H1 (cell line): Measurements from ENCODE around the gene TSEN2. TPM values are rescaled to one million over a fixed set of nuclear protein-coding genes. Genes with fewer than 3 reads are reported as not detected.

Source experiments
- CTCF ChIA-PET: fragments of 300-600 bp; sonication (Branson Sonifier 250); formaldehyde crosslinking; loops from one replicate; lab custom pipeline; 2021; ENCODE audit not compliant: partially characterized antibody; lab: Charles Lee
- POLR2A ChIA-PET: fragments of 300-600 bp; sonication (Branson Sonifier 250); formaldehyde crosslinking; loops from one replicate; lab custom pipeline; 2021; ENCODE audit warnings: inconsistent platforms; ENCODE audit not compliant: partially characterized antibody; lab: Charles Lee
- DNase-seq, 2 experiments: peaks; one replicate each; pipeline versions ENCODE4 v3.0.0 to v3.0.0-alpha.2; 2010 to 2022; ENCODE audit warnings: low spot score in 2 of 2, low read depth in 1 of 2, mixed read lengths in 1 of 2
- FAIRE-seq: peaks from 2 replicates; lab custom pipeline; 2011; peaks lifted over from hg19 to GRCh38; lab: Jason Lieb, UNC
- H2AFZ ChIP-seq: 2 replicates; pipeline ENCODE4 v1.8.1; 2012; ENCODE audit warnings: low read length, inconsistent platforms
- H2AK5ac ChIP-seq: 2 replicates; pipeline ENCODE4 v1.6.1; 2013; ENCODE audit warnings: low read depth, low read length
- H2BK120ac ChIP-seq: replicated peaks from 2 replicates; pipeline ENCODE3; 2013; ENCODE audit warnings: low read depth, low read length, inconsistent platforms
- H2BK12ac ChIP-seq: 2 replicates; pipeline ENCODE4 v1.6.1; 2013; ENCODE audit warnings: low read depth, low read length
- H2BK15ac ChIP-seq: 2 replicates; pipeline ENCODE4 v1.6.1; 2013; ENCODE audit warnings: low read length
- H2BK20ac ChIP-seq: 2 replicates; pipeline ENCODE4 v1.6.1; 2013; ENCODE audit warnings: low read length
- H2BK5ac ChIP-seq: 2 replicates; pipeline ENCODE4 v1.6.1; 2013; ENCODE audit warnings: low read depth, low read length
- H3K14ac ChIP-seq: 2 replicates; pipeline ENCODE4 v1.6.1; 2013; ENCODE audit warnings: inconsistent platforms; ENCODE audit not compliant: insufficient read length
- H3K18ac ChIP-seq: 2 replicates; pipeline ENCODE4 v1.6.1; 2013; ENCODE audit warnings: low read length; ENCODE audit errors: extremely low read depth
- H3K23ac ChIP-seq: 2 replicates; pipeline ENCODE4 v1.6.1; 2013; ENCODE audit warnings: inconsistent platforms; ENCODE audit not compliant: insufficient read length
- H3K23me2 ChIP-seq: 2 replicates; pipeline ENCODE4 v1.6.1; 2013; ENCODE audit warnings: low read depth, low read length
- H3K27ac ChIP-seq: 2 replicates; pipeline ENCODE4 v1.6.1; 2011; ENCODE audit warnings: low read depth, low read length, inconsistent platforms
- H3K27me3 ChIP-seq, 4 experiments: replicated peaks in 1 of 4; 1 replicate in 1 of 4; 2 replicates in 3 of 4; pipeline versions ENCODE4 v1.6.1 to v1.8.1; 2011 to 2013; ENCODE audit warnings: low read length in 3 of 4, mild to moderate bottlenecking in 3 of 4, inconsistent platforms in 2 of 4, mixed read lengths in 2 of 4, moderate library complexity in 1 of 4; ENCODE audit not compliant: control insufficient read depth in 3 of 4, insufficient read depth in 3 of 4; ENCODE audit errors: extremely low read depth in 1 of 4
- H3K36me3 ChIP-seq, 4 experiments: 2 replicates each; pipeline versions ENCODE4 v1.6.1 to v1.8.1; 2011 to 2013; ENCODE audit warnings: mild to moderate bottlenecking in 4 of 4, low read length in 3 of 4, moderate library complexity in 2 of 4, control low read depth in 1 of 4, inconsistent platforms in 1 of 4; ENCODE audit not compliant: insufficient read depth in 4 of 4, control insufficient read depth in 2 of 4
- H3K4ac ChIP-seq: replicated peaks from 2 replicates; pipeline ENCODE3; 2013; ENCODE audit warnings: low read length, low read depth, mixed read lengths, inconsistent platforms; ENCODE audit not compliant: insufficient read length
- H3K4me1 ChIP-seq, 4 experiments: replicated peaks in 1 of 4; 1 replicate in 1 of 4; 2 replicates in 3 of 4; pipeline versions ENCODE4 v1.6.1 to v1.8.1; 2011 to 2013; ENCODE audit warnings: low read length in 3 of 4, inconsistent platforms in 2 of 4, mixed read lengths in 1 of 4; ENCODE audit not compliant: insufficient read depth in 4 of 4, control insufficient read depth in 3 of 4
- H3K4me2 ChIP-seq, 2 experiments: 2 replicates each; pipeline versions ENCODE4 v1.6.1 to v1.8.1; 2011 to 2013; ENCODE audit warnings: low read depth in 2 of 2, low read length in 2 of 2, control low read depth in 1 of 2, inconsistent platforms in 1 of 2, mild to moderate bottlenecking in 1 of 2; ENCODE audit not compliant: insufficient read depth in 1 of 2
- H3K4me3 ChIP-seq, 4 experiments: fragments of 200-600, 300-600 bp in 1 of 4; sonication (generic), shearing (Covaris generic), sonication (Bioruptor Twin) in 1 of 4; 2 replicates each; pipeline versions ENCODE4 v1.5.1 to v1.8.1; 2011 to 2016; ENCODE audit warnings: low read length in 4 of 4, low read depth in 3 of 4, control low read depth in 2 of 4, inconsistent platforms in 2 of 4, mild to moderate bottlenecking in 2 of 4, mixed read lengths in 1 of 4, moderate library complexity in 1 of 4; ENCODE audit not compliant: insufficient read depth in 2 of 4; ENCODE audit errors: extremely low read depth in 1 of 4
- H3K56ac ChIP-seq: replicated peaks from 2 replicates; pipeline ENCODE3; 2013; ENCODE audit warnings: low read depth, mild to moderate bottlenecking, mixed read lengths, low read length, inconsistent platforms; ENCODE audit not compliant: insufficient read length
- H3K79me1 ChIP-seq: 2 replicates; pipeline ENCODE4 v1.6.1; 2013; ENCODE audit warnings: low read depth, low read length, control low read depth
- H3K79me2 ChIP-seq, 2 experiments: 2 replicates each; pipeline versions ENCODE4 v1.6.1 to v1.8.1; 2012 to 2013; ENCODE audit warnings: low read length in 2 of 2, mild to moderate bottlenecking in 2 of 2, inconsistent platforms in 1 of 2; ENCODE audit not compliant: insufficient read depth in 2 of 2, control insufficient read depth in 1 of 2
- H3K9ac ChIP-seq, 4 experiments: replicated peaks in 1 of 4; 1 replicate in 1 of 4; 2 replicates in 3 of 4; pipeline versions ENCODE4 v1.6.1 to v1.8.1; 2011 to 2013; ENCODE audit warnings: low read depth in 3 of 4, low read length in 3 of 4, control low read depth in 2 of 4, mild to moderate bottlenecking in 2 of 4, moderate library complexity in 2 of 4, inconsistent platforms in 1 of 4; ENCODE audit errors: extremely low read depth in 1 of 4
- H3K9me3 ChIP-seq, 2 experiments: 2 replicates each; pipeline versions ENCODE4 v1.6.1 to v1.8.1; 2012 to 2013; ENCODE audit warnings: mild to moderate bottlenecking in 2 of 2, moderate library complexity in 2 of 2, control low read depth in 1 of 2, inconsistent platforms in 1 of 2, low read depth in 1 of 2, low read length in 1 of 2, mixed read lengths in 1 of 2; ENCODE audit not compliant: insufficient read depth in 2 of 2
- H4K20me1 ChIP-seq, 2 experiments: replicated peaks in 1 of 2; 2 replicates each; pipeline versions ENCODE3 to v1.8.1; 2011 to 2013; ENCODE audit warnings: inconsistent platforms in 2 of 2, low read length in 2 of 2, mild to moderate bottlenecking in 1 of 2; ENCODE audit not compliant: insufficient read depth in 2 of 2, control insufficient read depth in 1 of 2
- H4K5ac ChIP-seq: 2 replicates; pipeline ENCODE4 v1.6.1; 2013; ENCODE audit warnings: low read length, low read depth, mixed read lengths, inconsistent platforms; ENCODE audit not compliant: insufficient read length
- H4K8ac ChIP-seq: 2 replicates; pipeline ENCODE4 v1.8.0; 2013; ENCODE audit warnings: mild to moderate bottlenecking, moderate library complexity, low read length, inconsistent platforms; ENCODE audit not compliant: insufficient read depth; ENCODE audit errors: extremely low read depth
- H4K91ac ChIP-seq: replicated peaks from 2 replicates; pipeline ENCODE3; 2013; ENCODE audit warnings: low read length, mixed read lengths, inconsistent platforms; ENCODE audit not compliant: insufficient read length
- CBX8 ChIP-seq: fragments of 300-800, 300-1000 bp; sonication (generic); IDR thresholded peaks from 2 replicates; pipeline ENCODE4 v1.7.1; 2016; ENCODE audit warnings: low read depth, low read length, borderline replicate concordance
- CHD1 ChIP-seq: IDR thresholded peaks from 2 replicates; pipeline ENCODE4 v1.6.1; 2012; ENCODE audit warnings: low read depth, low read length, improper control_type of control experiment
- FOSL1 ChIP-seq: IDR thresholded peaks from 2 replicates; pipeline ENCODE4 v1.6.1; 2011; ENCODE audit warnings: mild to moderate bottlenecking, low read depth, low read length, moderate library complexity; ENCODE audit not compliant: insufficient read depth
- HDAC2 ChIP-seq, 2 experiments: fragments of 300-600 bp in 1 of 2; sonication (generic) in 1 of 2; IDR thresholded peaks; 2 replicates each; pipeline ENCODE4 v1.6.1; 2011 to 2012; ENCODE audit warnings: low read depth in 2 of 2, low read length in 2 of 2, mild to moderate bottlenecking in 2 of 2, moderate library complexity in 2 of 2, borderline replicate concordance in 1 of 2, inconsistent platforms in 1 of 2
- JUN ChIP-seq: IDR thresholded peaks from 2 replicates; pipeline ENCODE4 v1.6.1; 2011; ENCODE audit warnings: low read depth, mild to moderate bottlenecking, improper control_type of control experiment, low read length
- KDM5A ChIP-seq: fragments of 200-600 bp; IDR thresholded peaks from 2 replicates; pipeline ENCODE4 v1.7.1; 2012; ENCODE audit warnings: mild to moderate bottlenecking, low read length, inconsistent platforms, mixed read lengths
- POLR2AphosphoS5 ChIP-seq: IDR thresholded peaks from 2 replicates; pipeline ENCODE4 v1.6.1; 2011; ENCODE audit warnings: low read depth, low read length
- RXRA ChIP-seq: IDR thresholded peaks from 2 replicates; pipeline ENCODE4 v1.6.1; 2011; ENCODE audit warnings: low read depth, mild to moderate bottlenecking, low read length, moderate library complexity; ENCODE audit not compliant: insufficient read depth
- SP4 ChIP-seq: IDR thresholded peaks from 2 replicates; pipeline ENCODE4 v1.6.1; 2012; ENCODE audit warnings: low read length, inconsistent platforms
- TAF1 ChIP-seq: IDR thresholded peaks from 2 replicates; pipeline ENCODE4 v1.6.1; 2011; ENCODE audit warnings: mild to moderate bottlenecking, low read depth, low read length
- WGBS, 2 experiments: shearing (Covaris generic) in 1 of 2; methylation state at CpG; one replicate each; pipeline versions ENCODE4 v1.1.6 to v1.1.7; 2013 to 2015; ENCODE audit warnings: low lambda C conversion rate in 2 of 2, mixed read lengths in 2 of 2, inconsistent platforms in 1 of 2, low coverage in 1 of 2, missing lambda C conversion rate in 1 of 2; ENCODE audit not compliant: insufficient replicate concordance in 2 of 2, insufficient coverage in 1 of 2, insufficient read length in 1 of 2; ENCODE audit errors: extremely low coverage in 1 of 2, missing lambda C conversion rate in 1 of 2; 5-methylcytosine and 5-hydroxymethylcytosine counted together
- polyA plus RNA-seq, 7 experiments: library from polyadenylated mRNA; depleted of rRNA in 3 of 7; stranded (reverse) in 5 of 7; unstranded in 2 of 7; fragments of >200 nt in 5 of 7; fragments of 200-250 nt in 2 of 7; gene quantifications; 1 replicate in 5 of 7; 2 replicates in 1 of 7; 4 replicates in 1 of 7; pipeline versions ENCODE4 v1.2.1 to v1.2.3, GENCODE V29; 2011 to 2013; ENCODE audit warnings: missing spikeins in 2 of 7, mixed read lengths in 2 of 7
- total RNA-seq: library from RNA; stranded (reverse); fragmentation: NEBNext Ultra II Directional; extraction: Animal tissue kit (Norgen Biotek cat#: 25700); gene quantifications from 2 replicates; pipeline ENCODE4 v1.2.1, GENCODE V29; 2021

The TSEN2 gene
- total and polyA plus RNA-seq, 2 of the 8 experiments (the other 6 are each of a cell fraction or from before 2014, with no cell fraction given) = 16.1 to 22.4 TPM

DNA sequence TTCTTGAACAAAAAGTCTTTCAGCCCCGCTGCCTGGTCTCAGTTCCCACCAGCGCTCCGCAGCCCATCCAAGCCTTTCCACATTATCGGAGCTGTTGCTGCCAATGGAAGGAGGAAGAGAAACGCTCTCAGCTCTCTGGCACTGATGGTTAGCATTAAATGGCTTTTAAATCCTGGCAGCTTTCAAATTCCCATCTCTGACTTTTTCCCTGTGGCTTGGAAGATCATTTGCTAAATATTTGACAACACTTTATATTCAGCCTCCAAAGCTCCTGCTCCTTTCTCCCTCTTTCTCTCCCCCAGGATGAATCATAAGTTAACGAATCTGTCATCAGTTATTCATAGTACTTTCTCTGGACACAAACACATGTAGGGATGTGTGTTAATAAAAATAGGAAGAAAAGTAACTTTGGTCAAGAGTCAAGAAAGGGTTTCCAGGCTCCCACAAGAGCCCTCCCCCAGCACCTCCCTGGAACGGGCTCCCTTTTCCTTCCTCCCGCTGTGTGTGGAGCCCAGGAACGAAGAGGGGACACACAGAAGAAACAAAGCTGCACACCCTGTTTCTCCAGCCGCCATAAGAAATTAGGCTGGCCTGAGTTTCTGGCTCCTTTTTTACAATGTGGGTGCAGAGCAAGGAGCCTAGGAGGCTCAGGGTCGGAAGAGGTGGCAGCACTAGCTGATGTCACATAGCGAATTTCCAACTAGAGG, 47.6 kb upstream of the TSEN2 start:
- DNase-seq (no peak), FAIRE-seq (no peak)
- H3K27ac ChIP-seq = no peak overlapping the region
- no peaks in the 10 kb centered on the region for H3K36me3 ChIP-seq
- H3K4me3 ChIP-seq = no peak overlapping the region
- no peak overlapping the region for H3K23ac ChIP-seq
- no peak overlapping the region for H2BK120ac ChIP-seq
- H2BK12ac ChIP-seq = no peak overlapping the region
- no peak overlapping the region for H2BK20ac ChIP-seq
- no peaks in the 10 kb centered on the region for H3K79me1 ChIP-seq
- no peak overlapping the region for H4K91ac ChIP-seq
- H3K56ac ChIP-seq = no peak overlapping the region
- ChIA-PET CTCF (interaction anchor here (2.5 kb wide), 1 partner anchor 9 kb away, joined by 6 read pairs; no protein-coding TSS in a partner anchor), POLR2A (no interaction called here)
- no peak overlapping the region for H3K4me2 ChIP-seq
- H3K18ac ChIP-seq = no peak overlapping the region
- no peak overlapping the region for H2BK15ac ChIP-seq
- H3K23me2 ChIP-seq = no peaks in the 10 kb centered on the region
- H2AK5ac ChIP-seq = no peak overlapping the region
- H3K14ac ChIP-seq = no peak overlapping the region
- no peak overlapping the region for H3K9ac ChIP-seq
- no peaks in the 10 kb centered on the region for H4K20me1 ChIP-seq
- no peak overlapping the region for H4K8ac ChIP-seq
- H3K9me3 ChIP-seq = no peaks in the 10 kb centered on the region
- H4K5ac ChIP-seq = no peak overlapping the region
- no peak overlapping the region for H3K4ac ChIP-seq
- 90% methylated on average over 12 of the region's 12 CpGs; no CpG with 5 or more reads in 1 of the 2 experiments for WGBS, 2 experiments
- H3K79me2 ChIP-seq = no peaks in the 10 kb centered on the region
- H3K27me3 ChIP-seq = no peaks in the 10 kb centered on the region; a peak in 2 of 7 replicates
- H2AFZ ChIP-seq = no peak overlapping the region
- peaks cover 0 to 9% (median under 1%) of the 10 kb centered on the region in 4 experiments; a peak in 4 of 7 replicates for H3K4me1 ChIP-seq
- no peak overlapping the region for H2BK5ac ChIP-seq
- TF ChIP-seq CHD1 = no peak
- TF ChIP-seq KDM5A = no peak
- TF ChIP-seq HDAC2 (IDR thresholded peaks at IDR 0.05; ENCODE audit: borderline replicate concordance in 1 of 2, low read depth in 2 of 2, low read length in 2 of 2) = no peak
- no peak for TF ChIP-seq TAF1
- TF ChIP-seq JUN = no peak
- TF ChIP-seq SP4 = no peak
- no peak for TF ChIP-seq POLR2AphosphoS5
- TF ChIP-seq RXRA = no peak
- TF ChIP-seq FOSL1 = no peak
- no peak for TF ChIP-seq CBX8
